Caco-2 (cell line): Measurements from ENCODE around the gene RPP25L. TPM values are rescaled to one million over a fixed set of nuclear protein-coding genes. Genes with fewer than 3 reads are reported as not detected.

Experiments used
- BruUV-seq: library from RNA; stranded (reverse); fragments of 400-500 nt; replicated peaks from 2 replicates; lab custom pipeline; 2021; lab: Mats Ljungman, UMichigan
- CTCF ChIA-PET: fragments of 300-600 bp; sonication (Branson Sonifier 250); formaldehyde crosslinking; loops from one replicate; lab custom pipeline; 2022; ENCODE audit warnings: antibody characterized with exemption; lab: Charles Lee
- POLR2A ChIA-PET: fragments of 300-600 bp; sonication (Branson Sonifier 250); formaldehyde crosslinking; loops from one replicate; lab custom pipeline; 2022; ENCODE audit warnings: antibody characterized with exemption; lab: Charles Lee
- DNase-seq, 2 experiments: peaks; one replicate each; pipeline versions ENCODE4 v3.0.0 to v3.0.0-alpha.2; 2020 to 2022
- H3K27me3 ChIP-seq: replicated peaks from 2 replicates; pipeline ENCODE4 v1.6.0; 2011; ENCODE audit warnings: low read length; ENCODE audit not compliant: control insufficient read depth, insufficient read depth
- H3K36me3 ChIP-seq: 2 replicates; pipeline ENCODE4 v1.5.1; 2011; ENCODE audit warnings: low read length; ENCODE audit not compliant: control insufficient read depth, insufficient read depth
- H3K4me1 ChIP-seq: fragments of 250-450 bp; sonication (Bioruptor Pico); 2 replicates; pipeline ENCODE4 v1.5.1; 2020; ENCODE audit warnings: mild to moderate bottlenecking
- H3K4me3 ChIP-seq: 2 replicates; pipeline ENCODE4 v1.5.1; 2011; ENCODE audit warnings: low read depth, mild to moderate bottlenecking, control low read depth, low read length
- H3K9me3 ChIP-seq: fragments of 250-450 bp; sonication (Bioruptor Pico); 2 replicates; pipeline ENCODE4 v1.5.1; 2020; ENCODE audit warnings: mild to moderate bottlenecking, moderate library complexity
- H3K27ac Mint-ChIP-seq: one replicate; pipeline ENCODE4 v1.8.0; 2022; ENCODE audit warnings: mixed read lengths; ENCODE audit not compliant: unreplicated experiment
- H3K27me3 Mint-ChIP-seq: one replicate; pipeline ENCODE4 v1.8.0; 2022; ENCODE audit warnings: mixed read lengths; ENCODE audit not compliant: insufficient read depth, unreplicated experiment
- H3K36me3 Mint-ChIP-seq: one replicate; pipeline ENCODE4 v1.8.0; 2022; ENCODE audit warnings: mild to moderate bottlenecking, mixed read lengths; ENCODE audit not compliant: insufficient read depth, unreplicated experiment
- H3K4me1 Mint-ChIP-seq: one replicate; pipeline ENCODE4 v1.8.0; 2022; ENCODE audit warnings: low read depth, mixed read lengths; ENCODE audit not compliant: unreplicated experiment
- H3K4me3 Mint-ChIP-seq: one replicate; pipeline ENCODE4 v1.8.0; 2022; ENCODE audit warnings: mild to moderate bottlenecking, moderate library complexity, mixed read lengths; ENCODE audit not compliant: unreplicated experiment
- H3K9me3 Mint-ChIP-seq: one replicate; pipeline ENCODE4 v1.8.0; 2022; ENCODE audit warnings: mixed read lengths; ENCODE audit not compliant: unreplicated experiment
- intact Hi-C: fragments of 100-400 bp; cut with micrococcal nuclease; formaldehyde crosslinking; loops from one replicate; pipeline ENCODE4 v1.10.0; 2022; ENCODE audit not compliant: unreplicated experiment
- total RNA-seq: library from RNA; stranded (reverse); gene quantifications from 2 replicates; pipeline ENCODE4 v1.2.3, GENCODE V29; 2022
- TF ChIP-seq, protein P1 (sequence below), 2 experiments: fragments of 200-600 bp in 1 of 2; IDR thresholded peaks; 1 replicate in 1 of 2; 2 replicates in 1 of 2; pipeline versions ENCODE4 v1.5.1 to v1.8.0; 2011 to 2022; ENCODE audit warnings: antibody characterized with exemption in 1 of 2, control low read depth in 1 of 2, inconsistent platforms in 1 of 2, low read depth in 1 of 2, low read length in 1 of 2, mild to moderate bottlenecking in 1 of 2, moderate library complexity in 1 of 2; ENCODE audit not compliant: insufficient read depth in 1 of 2, severe bottlenecking in 1 of 2, unreplicated experiment in 1 of 2

The RPP25L gene
- total RNA-seq, 1 experiment from 2014 or later, result 27.4 TPM

DNA sequence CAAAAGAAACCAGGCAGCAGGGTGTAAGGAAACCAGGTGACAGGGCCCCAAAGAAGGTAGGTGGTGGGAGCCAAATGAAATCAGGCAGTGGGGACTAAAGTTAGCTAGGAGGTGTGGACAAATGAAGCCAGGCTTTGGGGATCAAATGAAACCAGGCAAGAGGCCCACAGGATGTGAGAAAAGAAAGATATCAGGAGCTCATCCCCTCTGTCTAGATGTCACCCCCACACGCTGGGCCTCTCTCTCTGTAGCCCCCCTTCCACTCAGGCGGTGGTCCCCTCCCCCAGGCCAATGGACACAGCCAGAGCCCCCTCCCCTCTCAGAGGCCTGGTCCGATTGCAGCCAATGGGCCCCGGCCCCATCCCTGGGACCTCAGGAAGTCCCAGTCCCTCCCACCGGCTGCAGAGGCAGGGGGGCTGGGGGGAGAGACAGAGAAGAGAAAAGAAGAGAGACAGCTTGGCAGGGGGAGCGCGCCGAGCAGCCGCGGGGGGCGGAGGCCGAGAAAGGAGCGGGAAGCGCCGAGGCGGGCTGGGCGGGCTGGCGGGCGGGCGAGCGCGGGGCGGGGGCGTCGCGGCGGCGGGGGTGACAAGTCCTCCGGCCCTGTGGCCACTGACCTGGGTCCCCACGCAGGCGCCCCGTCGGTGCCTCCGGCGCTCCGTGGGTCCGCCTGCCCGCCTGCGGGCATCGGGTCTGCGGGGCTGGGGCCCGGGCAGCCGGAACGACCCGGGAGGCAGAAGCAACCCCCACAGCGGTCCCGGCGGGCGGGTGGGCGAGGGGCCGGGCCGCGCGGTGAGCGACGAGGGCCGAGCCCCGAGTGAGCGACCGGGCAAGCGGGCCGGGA, 34.3 kb downstream of the RPP25L start:
- Histone ChIP-seq H3K9me3 (no peaks in the 10 kb centered on the region), H3K4me1 (no peaks in the 10 kb centered on the region), H3K4me3 (no peak overlapping the region), H3K36me3 (no peaks in the 10 kb centered on the region), H3K27me3 (no peaks in the 10 kb centered on the region)
- no TSS peak for BruUV-seq
- Mint-ChIP-seq H3K27ac (no peak overlapping the region), H3K4me3 (no peak overlapping the region), H3K4me1 (no peaks in the 10 kb centered on the region), H3K27me3 (peaks cover 11% of the 10 kb centered on the region), H3K36me3 (no peaks in the 10 kb centered on the region), H3K9me3 (no peaks in the 10 kb centered on the region)
- ChIA-PET POLR2A (no interaction called here), CTCF (no interaction called here)
- DNase-seq, result no peak
- TF ChIP-seq, protein P1, sequence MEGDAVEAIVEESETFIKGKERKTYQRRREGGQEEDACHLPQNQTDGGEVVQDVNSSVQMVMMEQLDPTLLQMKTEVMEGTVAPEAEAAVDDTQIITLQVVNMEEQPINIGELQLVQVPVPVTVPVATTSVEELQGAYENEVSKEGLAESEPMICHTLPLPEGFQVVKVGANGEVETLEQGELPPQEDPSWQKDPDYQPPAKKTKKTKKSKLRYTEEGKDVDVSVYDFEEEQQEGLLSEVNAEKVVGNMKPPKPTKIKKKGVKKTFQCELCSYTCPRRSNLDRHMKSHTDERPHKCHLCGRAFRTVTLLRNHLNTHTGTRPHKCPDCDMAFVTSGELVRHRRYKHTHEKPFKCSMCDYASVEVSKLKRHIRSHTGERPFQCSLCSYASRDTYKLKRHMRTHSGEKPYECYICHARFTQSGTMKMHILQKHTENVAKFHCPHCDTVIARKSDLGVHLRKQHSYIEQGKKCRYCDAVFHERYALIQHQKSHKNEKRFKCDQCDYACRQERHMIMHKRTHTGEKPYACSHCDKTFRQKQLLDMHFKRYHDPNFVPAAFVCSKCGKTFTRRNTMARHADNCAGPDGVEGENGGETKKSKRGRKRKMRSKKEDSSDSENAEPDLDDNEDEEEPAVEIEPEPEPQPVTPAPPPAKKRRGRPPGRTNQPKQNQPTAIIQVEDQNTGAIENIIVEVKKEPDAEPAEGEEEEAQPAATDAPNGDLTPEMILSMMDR (IDR thresholded peaks at IDR 0.05; ENCODE audit: insufficient read depth in 1 of 2, low read depth in 1 of 2, low read length in 1 of 2, severe bottlenecking in 1 of 2, unreplicated experiment in 1 of 2), result no peak
- intact Hi-C loops, result no loop called here

DNA sequence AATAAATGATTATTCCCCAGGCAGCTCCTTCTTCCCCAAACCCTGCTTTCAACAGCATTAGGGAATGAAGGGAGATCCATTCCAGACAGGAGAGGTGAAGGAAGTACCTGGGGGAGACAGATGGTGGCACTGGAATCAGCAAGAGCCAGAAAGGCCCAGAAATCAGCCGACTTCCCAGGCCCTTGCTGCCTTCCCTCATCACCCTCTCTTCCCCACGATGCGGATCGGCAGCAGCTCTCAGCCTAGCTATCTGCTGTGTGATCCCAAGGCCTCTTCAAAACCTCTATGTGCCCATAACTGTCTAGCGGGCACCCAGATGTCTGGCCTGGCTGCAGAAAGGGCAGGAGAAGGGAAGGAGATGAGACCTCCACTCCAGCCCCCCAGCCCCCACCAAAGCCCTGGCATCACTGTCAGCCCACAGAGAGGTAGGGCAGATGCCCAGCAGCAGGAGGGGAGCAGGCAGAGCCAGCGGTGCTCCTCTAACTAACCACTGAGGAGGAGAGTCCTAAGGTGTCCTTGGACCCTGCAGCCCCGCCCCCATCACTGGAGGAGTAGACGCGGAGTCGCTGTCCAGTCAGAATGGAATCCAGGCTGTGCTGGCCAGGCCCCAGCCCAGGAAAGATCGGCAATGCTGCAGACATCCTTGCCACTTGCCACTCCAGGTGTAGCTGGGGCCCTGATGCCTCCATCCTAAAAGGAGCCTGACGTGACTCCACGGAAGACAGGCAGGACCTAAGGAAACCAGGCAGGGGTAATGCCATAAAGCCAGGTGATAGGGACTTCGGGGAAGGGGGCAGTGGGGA, 35.1 kb downstream of the RPP25L start:
- ChIA-PET CTCF (no interaction called here), POLR2A (no interaction called here)
- no peak overlapping the region for H3K27ac Mint-ChIP-seq
- BruUV-seq, result no TSS peak
- no peaks in the 10 kb centered on the region for H3K4me1 Mint-ChIP-seq
- DNase-seq, result peak in 1 of 2 experiments; percentile 18
- H3K4me1 ChIP-seq, result no peaks in the 10 kb centered on the region
- no peaks in the 10 kb centered on the region for H3K36me3 ChIP-seq
- H3K4me3 Mint-ChIP-seq, result no peak overlapping the region
- H3K9me3 Mint-ChIP-seq, result no peaks in the 10 kb centered on the region
- TF ChIP-seq, protein P1 (IDR thresholded peaks at IDR 0.05; ENCODE audit: insufficient read depth in 1 of 2, low read depth in 1 of 2, low read length in 1 of 2, severe bottlenecking in 1 of 2, unreplicated experiment in 1 of 2), result no peak
- H3K27me3 ChIP-seq, result no peaks in the 10 kb centered on the region
- no peaks in the 10 kb centered on the region for H3K36me3 Mint-ChIP-seq
- H3K4me3 ChIP-seq, result no peak overlapping the region
- H3K9me3 ChIP-seq, result no peaks in the 10 kb centered on the region
- peaks cover 8% of the 10 kb centered on the region for H3K27me3 Mint-ChIP-seq
- intact Hi-C loops, result no loop called here

DNA sequence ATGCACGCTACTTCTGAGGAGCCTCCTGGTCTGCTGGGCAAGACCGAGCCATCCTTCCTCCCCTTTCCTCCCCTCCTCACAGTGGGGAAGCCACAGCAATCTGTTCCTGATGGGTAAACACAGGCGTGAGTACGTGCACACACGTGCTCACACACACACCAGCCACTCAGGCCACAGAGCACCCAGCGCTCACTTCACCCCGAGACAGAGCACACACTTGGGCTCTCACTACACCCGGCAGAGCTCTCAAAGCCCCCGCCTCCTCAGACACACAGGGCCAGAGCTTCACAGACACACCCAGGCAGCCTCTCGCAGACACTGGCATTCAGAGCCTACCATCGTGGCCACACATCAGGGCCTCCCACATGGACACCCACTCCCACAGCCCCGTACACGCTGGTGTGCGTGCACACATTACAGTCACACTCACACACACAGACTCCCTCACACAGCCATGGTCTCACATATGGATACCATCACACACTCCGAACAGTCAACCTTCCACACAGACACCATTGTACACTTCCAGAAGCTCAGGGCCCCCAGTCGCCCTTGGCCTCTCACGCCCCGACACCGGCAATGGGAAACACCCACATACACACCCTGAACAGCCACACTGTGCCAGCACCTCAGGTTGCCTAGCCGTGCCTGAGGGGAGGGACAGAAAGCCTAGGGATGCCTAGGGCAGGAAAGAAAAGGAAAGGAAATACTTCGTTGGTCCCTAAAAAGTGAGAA, 35.9 kb downstream of the RPP25L start:
- H3K27ac Mint-ChIP-seq, result no peak overlapping the region
- ChIA-PET CTCF (no interaction called here), POLR2A (no interaction called here)
- no peaks in the 10 kb centered on the region for H3K36me3 Mint-ChIP-seq
- DNase-seq, result no peak
- Histone ChIP-seq H3K4me1 (no peaks in the 10 kb centered on the region), H3K36me3 (no peaks in the 10 kb centered on the region), H3K4me3 (no peak overlapping the region), H3K9me3 (no peaks in the 10 kb centered on the region), H3K27me3 (no peaks in the 10 kb centered on the region)
- H3K4me3 Mint-ChIP-seq, result no peak overlapping the region
- peaks cover 11% of the 10 kb centered on the region for H3K27me3 Mint-ChIP-seq
- no peaks in the 10 kb centered on the region for H3K9me3 Mint-ChIP-seq
- BruUV-seq, result no TSS peak
- intact Hi-C loops, result no loop called here
- TF ChIP-seq, protein P1 (IDR thresholded peaks at IDR 0.05; ENCODE audit: insufficient read depth in 1 of 2, low read depth in 1 of 2, low read length in 1 of 2, severe bottlenecking in 1 of 2, unreplicated experiment in 1 of 2), result no peak
- no peaks in the 10 kb centered on the region for H3K4me1 Mint-ChIP-seq
